Activated B cell treated with CpG ODN at 0.5 μM for 24 hours (primary cell): ENCODE data around the gene SEMA3F. TPM values are rescaled to one million over a fixed set of nuclear protein-coding genes. Genes with fewer than 3 reads are reported as not detected.

Source experiments
- ATAC-seq: fragments of 200-7000 bp; cut with Tn5 transposase; one replicate; pipeline ENCODE4 v1.10.0; 2021; ENCODE audit warnings: low read depth, mild to moderate bottlenecking, moderate library complexity
- CTCF ChIA-PET: fragments of 350-600 bp; sonication (Branson Sonifier 250); formaldehyde crosslinking; loops from one replicate; lab custom pipeline; 2021; ENCODE audit warnings: antibody characterized with exemption; lab: Charles Lee
- POLR2A ChIA-PET: fragments of 350-600 bp; sonication (Branson Sonifier 250); formaldehyde crosslinking; loops from one replicate; lab custom pipeline; 2021; ENCODE audit warnings: antibody characterized with exemption; lab: Charles Lee
- DNase-seq: peaks from one replicate; pipeline ENCODE4 v3.0.0; 2022
- H3K27ac Mint-ChIP-seq: one replicate; pipeline ENCODE4 v1.8.0; 2020; ENCODE audit warnings: mixed read lengths
- H3K27me3 Mint-ChIP-seq: one replicate; pipeline ENCODE4 v1.8.0; 2021; ENCODE audit warnings: mixed read lengths
- H3K36me3 Mint-ChIP-seq: one replicate; pipeline ENCODE4 v1.8.0; 2021; ENCODE audit warnings: low read depth, mixed read lengths
- H3K4me1 Mint-ChIP-seq: one replicate; pipeline ENCODE4 v1.8.0; 2021; ENCODE audit warnings: mixed read lengths
- H3K4me3 Mint-ChIP-seq: one replicate; pipeline ENCODE4 v1.8.0; 2020; ENCODE audit warnings: mild to moderate bottlenecking, mixed read lengths
- H3K9me3 Mint-ChIP-seq: one replicate; pipeline ENCODE4 v1.8.0; 2020; ENCODE audit warnings: mixed read lengths
- CTCF ChIP-seq: fragments of 200-600 bp; IDR thresholded peaks from one replicate; pipeline ENCODE4 v1.8.0; 2022; ENCODE audit warnings: antibody characterized with exemption, mild to moderate bottlenecking
- intact Hi-C: fragments of 100-400 bp; cut with micrococcal nuclease; formaldehyde crosslinking; loops from one replicate; pipeline ENCODE4 v1.15.1; 2024
- total RNA-seq: library from RNA; stranded (reverse); gene quantifications from 2 replicates; pipeline ENCODE4 v1.2.3, GENCODE V29; 2022

SEMA3F gene
- total RNA-seq, 1 donor from 2014 or later: not detected

GRCh38 chr3:50160561-50160983, 5.4 kb downstream of the SEMA3F start:
- POLR2A ChIA-PET: no interaction called here
- no peak for ATAC-seq
- Mint-ChIP-seq H3K27me3 (peaks cover 15% of the 10 kb centered on the region), H3K27ac (no peak overlapping the region), H3K36me3 (no peaks in the 10 kb centered on the region), H3K9me3 (no peaks in the 10 kb centered on the region), H3K4me3 (no peak overlapping the region), H3K4me1 (peaks cover 8% of the 10 kb centered on the region)
- CTCF ChIA-PET: no interaction called here
- intact Hi-C loops: no loop called here
- TF ChIP-seq CTCF: no peak
- DNase-seq: no peak

GRCh38 chr3:50161320-50161719, 6.2 kb downstream of the SEMA3F start:
- intact Hi-C loops: no loop called here
- ATAC-seq (no peak), DNase-seq (no peak)
- ChIA-PET POLR2A (no interaction called here), CTCF (no interaction called here)
- Mint-ChIP-seq H3K27me3 (peaks cover 7% of the 10 kb centered on the region), H3K4me1 (peaks cover 2% of the 10 kb centered on the region), H3K9me3 (no peaks in the 10 kb centered on the region), H3K4me3 (no peak overlapping the region), H3K36me3 (no peaks in the 10 kb centered on the region), H3K27ac (no peak overlapping the region)
- no peak for TF ChIP-seq CTCF

- no peaks in the 10 kb centered on the region for H3K36me3 Mint-ChIP-seq
- H3K9me3 Mint-ChIP-seq: no peaks in the 10 kb centered on the region
- no peak overlapping the region for H3K27ac Mint-ChIP-seq
- TF ChIP-seq CTCF: no peak
- DNase-seq (no peak), ATAC-seq (no peak)
- H3K27me3 Mint-ChIP-seq: peaks cover 8% of the 10 kb centered on the region
- H3K4me3 Mint-ChIP-seq: no peak overlapping the region
- CTCF ChIA-PET: no interaction called here
- intact Hi-C loops: no loop called here
- POLR2A ChIA-PET: no interaction called here
- H3K4me1 Mint-ChIP-seq: peaks cover 2% of the 10 kb centered on the region
Measured at GRCh38 chr3:50162034-50162883, 7.1 kb downstream of the SEMA3F start.

- Mint-ChIP-seq H3K36me3 (no peaks in the 10 kb centered on the region), H3K27me3 (peaks cover 2% of the 10 kb centered on the region), H3K4me3 (no peak overlapping the region)
Measured at GRCh38 chr3:50163572-50164455, 8.7 kb downstream of the SEMA3F start.

More at GRCh38 chr3:50163572-50164455, 8.7 kb downstream of the SEMA3F start:
- no peaks in the 10 kb centered on the region for H3K4me1 Mint-ChIP-seq
- CTCF ChIA-PET: no interaction called here
- TF ChIP-seq CTCF: no peak
- H3K27ac Mint-ChIP-seq: no peak overlapping the region
- no peak for DNase-seq
- POLR2A ChIA-PET: no interaction called here
- H3K9me3 Mint-ChIP-seq: no peaks in the 10 kb centered on the region
- ATAC-seq: no peak
- intact Hi-C loops: no loop called here
